HL-60 (cell line): Measurements from ENCODE around the gene PSPN.

Source experiments
- DNase-seq, 2 experiments: peaks; one replicate each; pipeline ENCODE4 v3.0.0-alpha.2; 2010 to 2020; ENCODE audit warnings: low read depth in 1 of 2, low spot score in 1 of 2
- H3K27ac ChIP-seq: fragments of 250-450 bp; sonication (Bioruptor Pico); replicated peaks from 2 replicates; pipeline ENCODE4 v1.5.1; 2020; ENCODE audit warnings: mild to moderate bottlenecking, moderate library complexity
- H3K27me3 ChIP-seq: fragments of 250-450 bp; sonication (Bioruptor Pico); 2 replicates; pipeline ENCODE4 v1.5.1; 2021; ENCODE audit warnings: mild to moderate bottlenecking, moderate library complexity; ENCODE audit not compliant: insufficient read depth, poor library complexity, severe bottlenecking
- H3K4me3 ChIP-seq: replicated peaks from 2 replicates; pipeline ENCODE4 v1.5.1; 2011; ENCODE audit warnings: mild to moderate bottlenecking, control low read depth, low read length; ENCODE audit not compliant: insufficient read depth
- CTCF ChIP-seq: IDR thresholded peaks from one replicate; pipeline ENCODE4 v1.5.1; 2011; ENCODE audit warnings: low read length, control low read depth, inconsistent platforms; ENCODE audit not compliant: insufficient read depth
- GABPA ChIP-seq: IDR thresholded peaks from 2 replicates; pipeline ENCODE4 v1.6.1; 2012; ENCODE audit warnings: low read depth
- POLR2AphosphoS5 ChIP-seq: IDR thresholded peaks from 2 replicates; pipeline ENCODE4 v1.6.1; 2012; ENCODE audit warnings: low read depth
- REST ChIP-seq: IDR thresholded peaks from 2 replicates; pipeline ENCODE4 v1.6.1; 2012; ENCODE audit warnings: low read depth; ENCODE audit not compliant: insufficient replicate concordance
- SPI1 ChIP-seq: IDR thresholded peaks from 2 replicates; pipeline ENCODE4 v1.6.1; 2012; ENCODE audit warnings: low read depth, mild to moderate bottlenecking, borderline replicate concordance

PSPN gene

GRCh38 chr19:6396305-6396704 is 20.6 kb upstream of the PSPN start:
- no peaks in the 10 kb centered on the region for H3K27me3 ChIP-seq
- TF ChIP-seq GABPA (no peak), POLR2AphosphoS5 (no peak), SPI1 (no peak), CTCF (no peak), REST (no peak)
- no peak overlapping the region for H3K27ac ChIP-seq
- H3K4me3 ChIP-seq = no peak overlapping the region
- DNase-seq = no peak

- Histone ChIP-seq H3K4me3 (no peak overlapping the region), H3K27ac (no peak overlapping the region)
- TF ChIP-seq POLR2AphosphoS5 = no peak
- TF ChIP-seq CTCF = no peak
- TF ChIP-seq REST = no peak
- TF ChIP-seq SPI1 = no peak
- no peak for TF ChIP-seq GABPA
These were observed 19.1 kb upstream of the PSPN start for GRCh38 chr19:6394831-6395230.

GRCh38 chr19:6393983-6394412 is 18.3 kb upstream of the PSPN start:
- Histone ChIP-seq H3K27me3 (no peaks in the 10 kb centered on the region), H3K4me3 (peak overlapping the region; percentile 98), H3K27ac (peak overlapping the region; percentile 83)
- DNase-seq = peak in 1 of 2 experiments; percentile 75
- TF ChIP-seq POLR2AphosphoS5 (no peak), GABPA (no peak), SPI1 (no peak), CTCF (no peak), REST (no peak)

More at GRCh38 chr19:6394831-6395230, 19.1 kb upstream of the PSPN start:
- H3K27me3 ChIP-seq = no peaks in the 10 kb centered on the region
- DNase-seq = no peak
